Activated gamma-delta T cell treated with anti-CD3 and anti-CD28 coated beads, Interleukin-2, amount 50 U/mL, for 16 hours (primary cell): ENCODE measurements around the gene JHY.
A peak's percentile ranks its signal among the peaks of the same experiment; 100 is the strongest.
"Not testable (repeated sequence)": the region's sequence is repeated elsewhere in the genome, so short reads cannot be mapped to it uniquely, and the experiment has no call there.

Experiments
- DNase-seq: peaks from one replicate; pipeline ENCODE4 v3.0.0-alpha.2; 2020; ENCODE audit warnings: low read depth

Gene JHY

GRCh38 chr11:122882189-122882856 is at the start of gene JHY:
Gene JHY (plus strand): TSS chr11:122882759. CDS start chr11:122885850, 3,091 bp downstream.
- no peak for DNase-seq

- DNase-seq = no peak
Measured at GRCh38 chr11:122833846-122834464, 48.6 kb upstream of the JHY start.

DNA sequence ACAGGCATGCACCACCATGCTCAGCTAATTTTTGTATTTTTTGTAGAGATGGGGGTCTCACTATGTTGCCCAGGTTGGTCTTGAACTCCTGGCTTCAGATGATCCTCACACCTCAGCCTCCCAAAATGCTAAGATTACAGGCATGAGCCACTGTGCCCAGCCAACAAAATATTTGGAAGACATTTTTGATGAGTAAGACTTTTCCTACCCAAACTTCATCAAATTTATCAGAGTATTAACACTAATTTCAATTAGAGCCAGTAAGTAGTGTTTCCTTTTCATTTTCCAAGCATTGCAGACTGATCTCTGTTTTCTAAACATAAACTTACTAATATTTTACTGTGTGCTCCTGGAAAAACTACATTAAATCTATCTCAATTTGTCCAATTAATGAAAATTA is 45.6 kb upstream of the JHY start:
- no peak for DNase-seq

DNA sequence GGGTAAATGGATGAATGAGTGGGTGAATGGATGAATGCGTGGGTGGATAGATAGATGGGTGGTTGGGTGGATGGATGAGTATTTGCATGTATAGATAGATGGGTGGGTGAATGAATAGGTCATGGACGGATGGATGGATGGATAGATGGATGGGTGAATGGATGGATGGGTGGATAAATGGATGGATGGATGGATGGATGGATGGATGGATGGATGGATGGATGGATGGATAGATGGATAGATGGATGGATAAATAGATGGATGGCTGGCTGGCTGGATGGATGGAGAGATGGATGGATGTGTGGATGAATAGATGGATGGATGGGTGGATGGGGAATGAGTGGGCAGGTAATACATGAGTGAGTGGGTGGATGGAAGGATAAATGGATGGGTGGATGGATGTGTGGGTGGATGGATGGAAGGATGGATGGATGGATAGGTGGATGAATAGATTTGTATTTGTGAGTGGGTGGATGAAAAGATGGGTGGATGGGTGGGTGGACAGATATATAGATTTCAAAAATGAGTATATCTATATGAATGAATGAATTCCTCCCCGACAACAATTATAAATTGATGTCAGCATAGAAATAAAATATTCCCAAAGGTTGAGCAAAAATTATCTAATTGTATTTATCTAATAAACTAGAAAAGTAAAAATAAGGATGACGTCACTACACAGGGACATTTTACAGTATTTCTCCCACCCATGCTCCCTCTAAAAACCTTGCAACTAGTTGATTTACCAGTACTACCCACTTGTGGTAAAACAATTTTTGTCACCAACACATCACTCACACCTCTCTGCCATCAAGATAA is 44.8 kb upstream of the JHY start:
- no peak for DNase-seq

- peak; percentile 38 for DNase-seq
Measured at GRCh38 chr11:122843281-122844141, 39.0 kb upstream of the JHY start.

DNA sequence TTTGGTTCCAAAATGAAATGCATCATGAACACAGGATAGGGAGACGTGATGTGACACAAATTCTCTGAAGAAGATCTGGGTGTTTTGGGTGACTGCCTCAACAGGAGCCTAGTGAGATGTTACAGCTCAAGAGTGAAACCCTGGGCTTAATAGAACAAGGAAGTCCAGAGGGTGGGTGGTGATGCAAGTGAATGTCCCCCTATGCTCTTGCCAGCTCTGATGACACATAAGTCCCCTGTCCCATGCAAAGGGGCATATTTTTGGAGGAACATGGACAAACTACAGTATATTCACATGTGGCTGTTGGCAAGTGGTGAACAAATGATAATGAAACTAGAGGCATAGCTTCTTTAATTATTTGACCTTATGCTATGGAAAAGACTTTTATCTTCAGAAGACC is 35.1 kb upstream of the JHY start:
- DNase-seq = no peak

GRCh38 chr11:122848186-122848585 is 34.4 kb upstream of the JHY start:
- no peak for DNase-seq

DNA sequence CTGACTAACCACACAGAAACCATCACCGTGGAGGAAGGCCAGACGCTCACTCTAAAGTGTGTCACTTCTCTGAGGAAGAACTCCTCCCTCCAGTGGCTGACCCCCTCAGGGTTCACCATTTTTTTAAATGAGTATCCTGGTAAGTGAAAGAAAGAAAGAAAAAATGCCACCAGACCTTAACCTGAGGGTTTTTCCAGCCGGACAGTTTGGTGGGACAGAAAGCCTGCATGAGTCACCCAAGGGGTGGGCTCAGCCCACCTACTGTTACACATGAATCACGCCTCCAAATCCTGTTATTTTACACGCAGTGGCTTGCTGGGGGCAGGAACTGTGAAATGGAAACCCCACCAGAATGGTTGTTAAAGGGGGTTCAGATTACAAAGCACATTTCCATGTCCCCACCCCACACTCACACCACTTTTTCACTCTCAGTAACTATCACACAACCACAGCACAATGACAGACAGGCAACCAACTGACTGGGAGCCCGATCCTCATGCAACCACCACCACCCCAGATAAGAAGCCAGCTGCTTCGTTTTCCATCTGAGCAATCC is 32.4 kb upstream of the JHY start:
- peak; percentile 60 for DNase-seq

- no peak for DNase-seq
Measured at GRCh38 chr11:122851366-122851966, 31.1 kb upstream of the JHY start.

GRCh38 chr11:122852074-122852795 is 30.3 kb upstream of the JHY start:
- peak; percentile 28 for DNase-seq

GRCh38 chr11:122852796-122853160 is 29.8 kb upstream of the JHY start:
- no peak for DNase-seq

GRCh38 chr11:122853261-122853660 is 29.3 kb upstream of the JHY start:
- DNase-seq = no peak

DNA sequence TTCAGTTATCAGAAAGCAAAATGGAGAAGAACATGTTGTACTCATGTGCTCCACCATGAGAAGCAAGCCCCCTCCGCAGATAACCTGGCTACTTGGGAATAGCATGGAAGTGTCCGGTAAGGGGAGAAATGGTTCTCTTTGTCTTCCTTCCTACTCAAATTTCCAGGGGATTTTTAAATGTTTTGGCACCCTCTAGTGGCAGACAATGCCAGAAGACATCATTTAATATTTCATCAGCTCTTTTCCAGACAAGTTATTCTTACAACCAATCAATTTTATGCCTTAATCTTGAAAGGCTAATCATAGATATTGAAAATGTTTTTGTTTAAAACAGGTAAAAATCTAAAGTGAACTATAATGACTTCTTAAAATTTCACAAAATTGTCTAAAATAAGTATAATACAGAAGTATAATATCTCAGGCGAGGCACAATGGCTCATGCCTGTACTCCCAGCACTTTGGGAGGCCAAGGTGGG is 28.6 kb upstream of the JHY start:
- peak; percentile 20 for DNase-seq

DNA sequence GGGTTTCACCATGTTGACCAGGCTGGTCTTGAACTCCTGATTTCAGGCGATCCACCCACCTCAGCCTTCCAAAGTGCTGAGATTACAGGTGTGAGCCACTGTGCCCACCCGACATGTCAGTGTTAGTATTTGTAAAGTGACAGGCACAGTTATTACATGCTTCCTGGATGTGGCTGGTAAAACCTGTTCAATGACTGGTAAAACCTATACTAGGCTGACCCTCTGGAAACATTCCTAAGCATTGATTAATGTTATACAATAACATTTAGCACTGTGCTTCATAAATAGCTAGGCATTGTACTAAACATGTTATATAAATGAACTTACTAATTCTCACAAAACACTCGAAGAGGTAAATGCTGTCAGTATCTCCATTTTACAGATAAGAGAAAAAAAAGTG is 20.9 kb upstream of the JHY start:
- no peak for DNase-seq

DNA sequence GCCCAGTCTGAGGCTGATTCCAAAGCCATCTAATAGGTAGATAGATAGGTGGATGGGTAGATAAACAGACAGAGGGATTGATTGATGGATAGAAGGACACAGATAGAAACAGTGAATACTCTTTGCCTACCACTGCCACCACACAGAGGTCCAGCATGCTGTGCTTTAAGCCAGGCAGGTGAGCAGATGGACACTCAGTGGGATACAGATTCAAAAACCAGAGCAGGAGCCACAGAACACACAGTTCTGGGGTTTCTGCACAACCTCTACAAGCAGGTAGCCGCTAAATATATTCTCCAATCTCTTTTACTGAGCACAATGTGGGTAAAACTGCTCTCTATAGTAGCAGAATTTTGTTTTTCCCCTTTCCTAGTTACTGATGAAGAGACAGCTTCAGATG is 20.5 kb upstream of the JHY start:
- no peak for DNase-seq

- not testable (repeated sequence) for DNase-seq
Measured at GRCh38 chr11:122863154-122863553, 19.4 kb upstream of the JHY start.

- DNase-seq = no peak
Measured at GRCh38 chr11:122863704-122864326, 18.7 kb upstream of the JHY start.

- no peak for DNase-seq
Measured at GRCh38 chr11:122864386-122865115, 18.0 kb upstream of the JHY start.

DNA sequence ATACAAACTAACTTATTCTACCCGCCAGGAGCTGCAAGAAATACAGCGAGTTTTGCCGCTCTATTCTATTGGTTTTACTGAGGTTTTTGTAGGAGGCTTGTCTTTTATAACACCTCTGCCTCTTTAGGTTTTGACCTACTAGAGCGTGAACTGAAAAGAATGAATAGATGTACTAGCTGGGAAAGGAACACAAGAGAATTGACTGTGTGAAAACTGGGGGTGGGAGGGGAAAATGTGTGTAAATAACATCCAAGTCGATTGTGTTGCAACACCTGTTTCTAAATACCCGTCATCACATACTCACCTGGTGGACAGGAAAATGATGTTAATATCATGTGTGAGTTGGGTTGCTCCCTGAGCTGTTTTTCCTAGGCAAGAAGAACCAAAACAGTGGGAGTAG is 12.9 kb upstream of the JHY start:
- DNase-seq = no peak

GRCh38 chr11:122871302-122871701 is 11.3 kb upstream of the JHY start:
- DNase-seq = no peak
